GM19324 (cell line): ENCODE measurements around the gene MRTFB.
A peak's percentile ranks its signal among the peaks of the same experiment; 100 is the strongest.

Experiments used
- ATAC-seq: cut with Tn5 transposase; IDR thresholded peaks from one replicate; pipeline ENCODE4 v1.9.1; 2021; ENCODE audit warnings: mild to moderate bottlenecking, moderate library complexity; ENCODE audit not compliant: unreplicated experiment, low FRiP score

MRTFB gene

DNA sequence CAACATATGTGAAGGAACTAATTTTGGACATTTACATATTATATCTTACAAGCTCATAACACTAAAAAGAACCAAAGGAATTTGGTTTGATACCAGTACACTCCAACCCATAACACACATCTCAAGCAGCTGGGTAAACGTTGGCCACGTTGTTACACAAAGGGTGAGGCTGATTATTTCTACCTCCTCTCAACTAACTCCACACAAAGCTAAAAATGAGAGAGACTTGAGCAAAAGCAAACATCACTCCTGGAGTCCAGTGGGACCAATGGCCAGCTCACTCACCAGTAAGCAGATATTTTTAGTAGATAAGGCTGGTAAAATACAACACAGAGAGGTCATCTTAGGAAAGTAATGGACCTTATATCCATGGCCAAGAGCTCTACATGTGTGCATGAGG lies 207.6 kb downstream of the MRTFB start:
- ATAC-seq = no peak

DNA sequence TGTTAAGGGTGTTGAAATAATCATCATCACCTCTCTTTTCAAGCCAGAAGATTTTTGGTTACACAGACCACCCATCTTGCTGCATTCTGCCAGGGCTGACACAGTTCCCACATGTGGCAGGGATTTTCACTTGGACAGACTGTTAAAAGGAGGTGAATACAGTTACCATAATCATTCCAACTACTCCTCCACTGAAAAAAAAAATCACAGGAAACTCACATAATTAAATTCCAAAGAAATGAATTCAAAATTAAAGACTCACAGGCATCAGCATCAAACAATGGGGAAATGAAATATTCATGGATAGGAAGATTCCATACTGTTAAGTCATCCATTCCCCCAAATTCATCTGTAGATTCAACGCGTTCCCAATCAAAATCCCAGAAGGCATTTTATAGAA lies 209.4 kb downstream of the MRTFB start:
- ATAC-seq = no peak

DNA sequence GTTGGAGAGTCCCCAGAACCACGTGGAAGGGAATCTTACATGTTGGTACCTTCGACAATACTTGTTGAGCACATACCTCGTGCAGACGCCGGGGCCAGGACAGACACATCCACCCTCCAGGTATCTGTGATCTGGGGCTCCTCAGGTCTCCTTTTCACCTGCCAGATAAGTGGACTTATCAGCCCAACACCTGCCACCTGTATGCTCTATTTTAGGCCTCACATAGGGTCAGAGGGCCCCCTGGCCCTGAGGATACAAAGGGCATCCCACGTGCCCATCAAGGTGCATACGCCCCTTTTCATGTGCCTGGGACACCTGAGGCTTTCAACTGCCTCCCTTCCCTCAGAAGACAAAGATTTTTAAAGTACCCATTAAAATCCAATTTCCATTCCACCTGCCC lies 212.7 kb downstream of the MRTFB start:
- no peak for ATAC-seq

DNA sequence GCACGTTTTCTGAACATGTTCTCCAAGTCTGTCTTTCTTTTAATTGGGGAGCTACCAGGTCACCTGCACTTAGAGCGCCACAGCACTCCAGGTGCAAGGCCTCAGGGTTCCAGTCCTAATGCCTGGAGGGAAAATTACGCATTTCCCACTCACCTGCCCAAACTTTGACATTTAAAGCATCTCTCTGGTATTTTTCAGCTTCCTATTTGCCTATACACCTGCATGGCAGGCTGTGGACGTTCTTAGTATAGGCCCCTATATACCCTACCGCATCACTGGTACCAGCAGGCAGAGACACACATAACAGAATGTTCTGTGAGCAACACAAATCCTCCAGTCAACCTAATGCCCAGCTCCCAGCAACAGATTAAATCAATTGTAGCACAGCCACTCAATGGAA lies 213.3 kb downstream of the MRTFB start:
- ATAC-seq = no peak

DNA sequence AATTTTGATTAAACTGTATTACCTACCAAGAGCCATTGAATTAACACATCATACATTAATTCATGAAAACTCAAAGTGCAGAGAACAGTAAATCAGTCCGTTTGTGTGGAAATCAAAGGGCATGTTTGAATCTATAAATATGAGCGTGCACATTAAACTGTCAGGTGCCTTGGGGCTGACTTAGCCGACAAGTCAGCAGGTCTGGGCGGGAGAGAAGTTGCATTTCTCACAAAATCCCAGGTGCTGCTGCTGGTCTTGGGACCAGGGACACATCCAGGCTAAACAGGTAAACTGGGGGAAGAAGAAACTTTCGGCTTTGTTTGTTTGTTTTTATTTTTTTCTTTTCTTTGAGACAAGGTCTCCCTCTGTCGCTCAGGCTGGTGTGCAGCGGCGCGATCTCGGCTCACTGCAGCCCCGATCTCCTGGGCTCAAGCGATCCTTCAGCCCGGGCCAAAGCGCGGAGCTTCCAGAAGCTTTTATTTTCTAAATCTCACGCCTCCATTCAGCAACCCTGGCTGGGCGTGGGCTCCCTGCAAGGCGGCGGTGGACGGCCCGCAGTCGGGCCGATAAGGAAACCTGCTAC lies 213.9 kb downstream of the MRTFB start:
- ATAC-seq = peak; percentile 25

DNA sequence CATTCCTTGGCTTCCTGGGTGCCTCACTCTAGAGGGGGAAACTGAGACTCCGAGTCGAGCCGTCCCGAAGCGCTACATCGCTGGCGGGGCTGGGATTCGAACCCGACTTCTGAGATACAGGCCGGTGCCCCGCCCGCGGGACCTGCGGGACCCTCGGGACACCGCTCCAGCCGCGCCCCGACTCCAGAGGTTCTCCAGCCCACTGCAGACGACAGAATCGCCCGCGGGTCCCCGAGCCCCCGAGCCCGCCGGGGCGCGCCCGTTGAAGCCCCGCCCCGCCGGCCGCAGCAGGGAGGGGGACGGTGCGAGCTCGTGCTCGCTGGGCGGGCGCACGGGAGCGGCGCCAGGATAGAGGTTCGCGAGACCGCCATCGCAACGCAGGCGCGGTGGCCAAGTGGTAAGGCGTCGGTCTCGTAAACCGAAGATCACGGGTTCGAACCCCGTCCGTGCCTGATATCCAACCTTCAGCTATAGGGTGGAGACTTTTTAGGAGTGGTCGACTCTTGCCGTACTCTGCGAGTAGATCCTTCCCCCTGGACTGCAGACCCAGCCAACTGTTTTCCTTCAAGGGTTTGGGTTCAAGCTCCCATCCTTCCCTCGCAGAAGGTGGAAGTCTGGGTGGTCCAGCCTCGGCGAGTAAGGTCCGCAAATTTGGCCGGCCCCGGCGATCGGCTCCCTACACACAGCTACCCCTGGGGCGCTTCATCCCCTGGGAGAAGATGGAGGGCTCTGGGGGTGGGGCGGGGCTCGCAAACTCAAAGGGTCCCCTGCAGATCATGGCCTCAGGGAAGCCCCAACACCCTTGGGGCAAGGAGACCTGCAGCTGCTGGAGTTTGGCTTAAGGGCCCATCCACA lies 214.6 kb downstream of the MRTFB start:
- ATAC-seq = peak; percentile 90

DNA sequence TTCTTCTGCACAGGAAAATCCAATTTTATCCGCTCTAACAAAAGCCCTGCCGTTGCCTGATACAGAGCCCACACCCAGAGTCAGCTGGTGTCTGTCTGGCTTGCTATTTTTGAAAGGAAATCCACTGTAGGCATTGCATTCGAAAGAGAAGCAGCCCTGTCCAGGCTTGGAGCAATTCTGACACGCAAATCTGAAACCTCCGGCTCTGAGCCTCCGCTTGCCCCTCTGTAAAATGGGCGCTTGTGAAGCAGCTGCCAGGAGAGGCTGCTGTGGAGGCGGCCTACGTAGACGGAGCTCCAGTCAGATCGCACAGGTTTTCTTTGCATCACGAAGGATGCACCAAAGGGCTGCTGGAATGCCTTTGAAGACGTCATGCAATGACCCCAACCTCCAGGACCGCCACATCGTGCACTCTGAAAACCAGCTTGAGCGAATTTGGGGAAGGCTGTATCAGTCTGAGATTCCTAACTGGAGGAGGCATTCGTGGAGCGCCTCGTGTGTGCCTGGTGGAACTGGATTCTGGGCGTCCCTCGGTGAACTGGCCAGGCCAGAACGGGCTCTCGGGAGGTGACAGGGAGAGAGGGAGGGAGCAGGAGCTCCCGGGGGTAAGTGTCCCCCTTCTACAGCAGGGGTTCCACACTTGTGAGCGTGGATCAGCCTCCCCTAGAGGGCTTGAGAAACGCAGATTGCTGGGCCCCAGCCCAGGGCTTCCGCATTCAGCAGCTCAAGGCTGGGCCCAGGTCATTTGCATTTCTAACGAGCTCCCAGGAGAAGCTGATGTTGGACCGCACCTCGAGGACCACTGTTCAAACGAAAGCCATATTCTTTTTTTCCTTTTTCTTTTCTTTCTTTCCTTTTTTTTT lies 215.5 kb downstream of the MRTFB start:
- ATAC-seq = no peak

DNA sequence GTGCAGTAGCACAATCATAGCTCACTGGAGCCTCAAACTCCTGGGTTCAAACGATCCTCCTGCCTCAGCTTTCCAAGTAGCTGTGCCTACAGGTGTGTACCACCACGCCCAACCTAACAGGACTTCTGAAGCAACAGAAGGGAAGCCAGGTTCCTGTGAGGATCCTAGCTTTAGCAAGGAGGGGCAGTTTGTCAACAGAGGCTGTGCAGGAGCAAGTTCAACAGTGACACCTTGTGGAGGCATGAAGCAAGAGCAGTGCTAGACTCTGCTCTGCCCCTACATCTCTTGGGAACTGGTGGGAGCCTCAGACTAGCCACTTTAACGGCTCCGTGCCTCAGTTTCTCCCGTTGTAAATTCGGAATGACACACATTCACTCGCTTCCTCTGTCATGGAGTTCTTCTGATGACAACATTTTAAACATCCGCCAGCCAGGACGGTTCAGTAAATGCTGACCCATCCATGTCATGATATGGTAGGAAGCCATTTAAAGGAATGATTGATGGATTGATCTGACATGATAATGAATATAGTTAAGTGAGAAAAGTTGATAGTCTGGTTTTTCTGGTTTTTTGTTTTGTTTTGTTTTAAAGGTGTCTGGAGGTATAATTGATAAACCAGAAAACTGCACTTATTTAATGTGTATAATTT lies 218.7 kb downstream of the MRTFB start:
- no peak for ATAC-seq

DNA sequence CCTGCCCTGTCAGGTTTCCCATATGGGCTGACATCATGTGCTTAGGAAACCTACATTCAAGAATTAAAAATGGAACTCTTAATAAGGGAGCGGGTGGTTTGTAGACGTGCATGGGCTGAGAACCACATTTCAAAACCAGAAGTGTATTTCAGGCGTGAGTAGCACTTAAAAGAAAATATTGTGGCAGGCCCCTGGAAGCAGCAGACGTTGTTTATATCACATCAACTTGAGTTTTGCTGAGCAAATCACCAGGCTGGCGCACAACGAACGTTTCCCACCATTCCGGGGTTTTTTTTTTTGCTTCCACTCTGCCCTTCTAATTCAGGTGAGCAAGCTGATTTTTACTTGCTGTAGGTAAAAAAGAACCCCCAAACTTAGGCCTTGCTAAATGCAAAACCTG lies 220.2 kb downstream of the MRTFB start:
- no peak for ATAC-seq

DNA sequence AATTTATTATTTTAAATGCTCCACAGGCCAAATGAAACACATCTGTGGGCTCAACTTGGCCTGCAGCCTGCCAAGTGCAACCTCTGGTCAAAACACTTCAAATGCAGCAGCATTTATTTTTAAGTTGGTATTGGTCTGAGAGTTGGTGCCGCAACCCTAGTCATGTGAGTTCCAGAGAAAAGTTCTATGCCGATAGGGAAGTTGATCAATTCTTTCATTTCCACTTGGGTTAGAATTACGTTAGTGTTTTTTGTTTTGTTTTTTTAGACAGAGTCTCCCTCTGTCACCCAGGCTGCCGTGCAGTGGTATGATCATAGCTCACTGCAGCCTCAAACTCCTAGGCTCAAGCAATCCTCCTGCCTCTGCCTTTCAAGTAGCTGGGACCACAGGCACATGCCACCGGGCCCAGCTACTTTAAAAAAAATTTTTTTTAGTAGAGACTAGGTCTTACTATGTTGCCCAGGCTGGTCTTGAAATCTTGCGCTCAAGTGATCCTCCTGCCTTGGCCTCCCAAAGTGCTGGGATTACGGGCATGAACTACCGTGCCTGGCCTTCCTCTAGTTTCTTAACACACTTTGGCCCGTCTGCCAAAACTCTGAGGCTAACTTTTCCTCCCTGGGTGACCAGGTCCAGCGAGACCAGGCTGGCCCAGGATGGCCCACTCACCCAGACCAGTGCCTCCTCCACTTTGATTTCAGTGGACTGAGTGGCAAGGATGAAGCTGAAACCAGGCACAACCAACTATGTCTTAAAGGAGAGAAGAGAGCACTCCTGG lies 221.1 kb downstream of the MRTFB start:
- no peak for ATAC-seq

DNA sequence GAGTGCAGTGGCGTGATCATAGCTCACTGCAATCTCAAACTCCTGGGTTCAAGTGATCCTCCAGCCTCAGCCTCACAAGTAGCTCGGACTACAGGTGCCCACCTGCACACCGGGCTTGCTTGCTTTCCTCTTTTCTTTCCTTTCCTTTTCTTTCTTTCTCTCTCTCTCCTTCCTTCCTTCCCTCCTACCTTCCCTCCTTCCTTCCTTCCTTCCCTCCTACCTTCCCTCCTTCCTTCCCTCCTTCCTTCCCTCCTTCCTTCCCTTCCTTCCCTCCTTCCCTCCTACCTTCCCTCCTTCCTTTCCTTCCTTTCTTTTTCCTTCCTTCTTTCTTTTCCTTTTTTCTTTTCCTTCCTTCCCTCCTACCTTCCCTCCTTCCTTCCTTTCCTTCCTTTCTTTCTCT lies 225.5 kb downstream of the MRTFB start:
- ATAC-seq = no peak

DNA sequence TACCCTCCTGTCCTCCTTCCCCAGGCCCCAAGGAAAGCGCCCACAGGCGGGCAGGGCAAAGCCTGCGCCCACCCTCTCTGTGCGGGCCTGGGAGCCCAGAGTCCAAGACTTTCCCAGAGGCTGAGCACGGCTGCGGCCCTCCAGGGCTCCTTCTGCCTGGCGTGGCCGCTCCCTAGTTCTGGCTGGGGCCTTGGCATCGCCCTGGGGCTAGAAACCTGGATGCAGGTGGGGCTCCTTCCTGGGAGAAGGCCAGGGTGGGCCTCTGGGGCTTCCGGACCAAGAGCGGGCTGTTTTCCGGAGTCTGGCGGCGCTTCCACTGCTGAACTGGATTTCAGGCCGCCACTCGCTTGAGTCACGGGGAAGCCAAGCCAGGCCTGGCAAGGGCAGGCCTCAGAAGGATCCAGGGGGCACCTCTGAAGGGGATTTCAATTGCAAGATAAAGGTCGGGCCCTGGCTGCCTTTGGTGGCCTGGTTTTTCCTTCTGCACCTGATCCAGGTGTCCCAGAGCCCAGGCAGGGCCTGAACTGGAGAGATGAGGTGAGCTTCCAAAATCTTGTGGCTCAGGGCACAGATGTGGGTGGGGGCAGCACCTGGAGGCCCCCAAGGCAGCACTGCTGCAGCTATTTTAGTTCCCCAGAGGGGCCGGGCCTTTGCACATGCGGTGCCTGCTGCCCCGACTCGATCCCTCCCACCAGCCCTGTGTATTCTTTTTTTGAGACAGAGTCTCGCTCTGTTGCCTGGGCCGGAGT lies 227.4 kb downstream of the MRTFB start:
- no peak for ATAC-seq

DNA sequence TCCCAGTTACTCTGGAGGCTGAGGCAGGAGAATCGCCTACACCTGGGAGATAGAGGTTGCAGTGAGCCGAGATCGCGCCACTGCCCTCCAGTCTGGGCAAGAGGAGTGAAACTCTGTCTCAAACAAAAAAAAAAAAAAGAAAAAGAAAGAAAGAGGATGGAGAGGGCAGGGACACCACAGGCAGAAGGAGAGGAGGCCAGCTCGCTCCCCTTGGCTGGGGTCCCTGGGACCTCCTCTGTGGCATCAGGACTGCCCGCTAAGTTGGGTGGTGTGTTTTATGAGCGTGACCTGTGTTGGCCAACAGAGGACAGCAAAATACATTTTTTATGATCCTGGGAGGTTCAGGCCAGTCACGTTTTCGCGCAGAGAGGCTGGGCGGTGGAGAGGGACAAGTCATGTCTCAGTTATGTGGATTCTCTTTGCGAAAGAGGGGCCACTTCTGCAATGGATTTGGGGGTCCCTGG lies 229.6 kb downstream of the MRTFB start:
- ATAC-seq = peak; percentile 47

DNA sequence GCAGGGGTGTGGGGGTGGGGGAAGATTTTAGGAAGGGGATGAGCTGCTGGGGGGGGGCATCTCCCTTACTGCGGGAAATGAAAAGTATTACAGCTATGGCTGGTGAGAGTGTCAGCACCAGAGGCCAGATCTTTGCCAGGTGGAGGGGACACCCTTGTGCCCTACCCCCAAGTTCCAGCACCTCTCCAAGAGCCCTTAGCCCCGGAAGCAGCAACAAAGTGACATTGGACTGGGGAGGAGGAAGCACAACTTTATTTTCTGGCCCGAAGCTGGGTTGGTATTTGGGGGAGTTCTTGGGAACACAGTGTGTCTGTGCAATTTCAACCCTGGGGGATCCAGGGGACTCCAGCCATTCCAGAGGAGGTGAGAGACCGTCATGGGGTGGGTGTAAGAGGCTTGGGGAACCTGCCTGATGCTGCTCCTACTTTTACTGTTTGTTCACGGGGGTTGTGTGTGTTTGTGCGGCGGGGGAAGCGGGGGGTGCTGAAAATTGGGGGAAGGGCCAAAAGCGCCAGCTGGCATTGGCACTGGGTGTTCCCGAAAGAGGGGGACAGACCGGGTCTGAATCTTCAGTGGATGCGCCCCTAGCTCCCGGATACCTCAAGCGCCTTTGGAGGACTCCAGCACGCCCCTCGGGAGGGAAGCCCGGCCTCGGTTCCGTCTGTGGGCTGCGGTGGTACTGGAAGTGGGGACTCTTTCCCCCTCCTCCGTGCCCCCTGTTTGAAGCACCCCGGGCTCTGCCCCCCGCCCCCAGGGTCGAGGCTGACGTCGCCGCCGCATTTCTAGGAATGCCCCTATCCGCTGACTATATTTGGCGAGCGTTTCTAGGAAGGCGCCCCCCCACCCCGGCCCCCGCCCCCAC lies 230.3 kb downstream of the MRTFB start:
- no peak for ATAC-seq

DNA sequence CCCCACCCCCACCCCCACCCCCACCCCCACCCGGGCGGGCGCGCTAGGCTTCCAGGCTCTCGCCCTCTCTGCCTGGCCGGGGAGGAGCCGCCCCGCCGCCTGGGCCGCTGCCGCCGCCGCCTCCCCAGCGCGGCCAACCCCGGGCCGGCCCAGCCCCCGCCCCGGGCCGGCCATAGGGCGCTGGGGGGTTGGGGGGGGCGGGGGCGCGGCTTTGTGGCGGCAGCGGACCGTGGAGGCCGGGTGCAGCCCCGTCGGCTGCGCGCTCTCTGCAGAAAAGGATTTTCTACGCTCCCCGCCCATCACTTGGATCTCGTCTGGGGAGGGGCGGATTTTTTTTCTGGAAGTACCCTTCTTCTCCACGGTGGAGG lies 230.9 kb downstream of the MRTFB start:
- ATAC-seq = peak; percentile 66

DNA sequence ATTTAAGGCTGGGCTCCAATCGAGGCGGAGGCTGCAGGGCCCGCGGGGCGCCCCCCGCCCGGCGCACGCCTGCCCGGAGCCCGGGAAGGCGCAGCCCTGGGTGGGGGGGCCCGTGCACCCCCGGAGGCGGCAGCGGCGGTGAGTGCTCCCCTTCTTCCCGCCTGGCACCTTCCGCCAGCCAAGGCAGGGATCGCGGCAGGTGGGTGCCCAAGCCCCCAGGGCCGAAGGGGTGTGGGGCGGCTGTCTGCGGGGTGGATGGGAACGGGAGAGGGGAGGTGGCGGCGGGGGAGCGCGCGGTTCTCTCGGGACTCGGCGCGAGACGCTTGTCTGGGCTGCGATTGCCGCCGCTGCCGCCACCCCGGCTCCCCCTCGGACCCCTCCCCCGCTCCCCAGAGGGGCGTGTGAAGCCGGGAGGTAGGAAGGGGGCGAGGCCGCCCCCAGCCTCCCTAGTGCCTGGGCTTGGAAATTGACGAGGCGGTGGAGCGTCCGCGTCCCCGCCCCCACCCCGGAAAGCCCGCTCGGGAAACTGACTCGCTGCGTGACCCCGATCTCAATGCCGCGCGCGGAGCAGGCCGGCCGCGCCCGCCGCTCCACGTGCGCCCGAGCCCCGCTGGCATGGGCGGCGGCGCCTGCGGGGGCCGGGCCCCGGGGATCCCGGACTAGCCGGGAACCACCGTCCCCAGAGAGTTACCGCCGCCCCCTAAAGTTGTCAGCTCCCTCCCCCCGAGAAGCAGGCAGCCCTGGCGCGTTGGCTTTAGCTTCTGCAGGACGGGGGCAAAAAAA lies 231.5 kb downstream of the MRTFB start:
- peak; percentile 38 for ATAC-seq

DNA sequence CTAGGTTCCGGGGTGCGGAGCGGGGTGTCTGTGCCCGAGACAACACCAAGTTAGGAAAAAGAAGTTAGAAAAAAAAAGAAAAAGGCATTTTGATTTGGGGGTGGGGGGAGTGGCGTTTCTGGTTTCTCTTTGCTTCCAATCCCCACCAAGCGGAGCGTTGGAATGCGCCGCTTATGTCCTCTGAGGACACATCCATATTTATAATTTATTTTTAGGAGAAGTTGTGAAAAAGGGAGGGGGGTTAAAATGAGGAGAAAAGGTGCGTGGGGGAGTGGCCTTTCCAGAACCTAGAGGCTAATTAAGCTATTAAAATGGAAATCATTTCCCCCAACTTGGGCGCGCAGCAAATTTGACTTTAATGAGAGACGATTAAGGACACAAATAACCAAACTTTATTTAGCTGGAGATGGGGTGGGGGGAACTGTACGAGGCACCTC lies 232.1 kb downstream of the MRTFB start:
- no peak for ATAC-seq
